ENCODE measurements around the gene ALDH1A1. TPM values are rescaled to one million over a fixed set of nuclear protein-coding genes. Genes with fewer than 3 reads are reported as not detected.
A peak's percentile ranks its signal among the peaks of the same experiment; 100 is the strongest.

The ALDH1A1 gene
- total RNA-seq, 2 donors from 2014 or later = 16.8 to 427 TPM

DNA sequence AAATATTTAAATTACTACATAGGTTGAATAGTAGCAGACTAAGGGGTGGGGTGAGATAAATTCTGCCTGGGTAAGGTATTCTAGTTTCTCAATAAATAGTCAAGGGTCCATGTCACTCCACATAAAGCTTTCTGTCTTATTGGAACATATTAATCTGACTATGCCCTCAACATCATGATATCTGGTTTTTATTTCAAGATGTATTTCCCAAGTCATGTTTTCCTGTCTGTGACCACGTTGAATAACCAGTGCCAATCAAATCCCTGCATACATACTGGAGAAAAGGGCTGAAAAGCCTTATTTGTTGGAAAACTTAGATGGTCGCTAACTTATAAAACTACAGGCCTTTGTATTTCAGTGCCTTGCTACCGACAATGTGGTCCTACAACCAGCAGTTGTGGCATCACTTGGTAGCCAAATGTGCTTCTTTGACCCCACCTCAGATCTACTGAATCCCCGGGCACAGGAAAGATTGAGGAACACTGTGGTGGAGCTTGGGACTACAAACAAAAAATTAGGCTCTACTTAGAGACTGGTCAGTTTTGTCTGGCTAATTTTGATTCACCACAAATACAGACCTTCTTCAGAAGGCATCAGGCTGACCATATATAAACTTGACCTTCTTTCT lies 39.4 kb downstream of the ALDH1A1 start:
- no peak overlapping the region for H3K27ac ChIP-seq
- H3K27me3 ChIP-seq (replicated peaks; ENCODE audit: insufficient read depth) = no peaks in the 10 kb centered on the region
- no peak for DNase-seq (ENCODE audit: low spot score)

DNA sequence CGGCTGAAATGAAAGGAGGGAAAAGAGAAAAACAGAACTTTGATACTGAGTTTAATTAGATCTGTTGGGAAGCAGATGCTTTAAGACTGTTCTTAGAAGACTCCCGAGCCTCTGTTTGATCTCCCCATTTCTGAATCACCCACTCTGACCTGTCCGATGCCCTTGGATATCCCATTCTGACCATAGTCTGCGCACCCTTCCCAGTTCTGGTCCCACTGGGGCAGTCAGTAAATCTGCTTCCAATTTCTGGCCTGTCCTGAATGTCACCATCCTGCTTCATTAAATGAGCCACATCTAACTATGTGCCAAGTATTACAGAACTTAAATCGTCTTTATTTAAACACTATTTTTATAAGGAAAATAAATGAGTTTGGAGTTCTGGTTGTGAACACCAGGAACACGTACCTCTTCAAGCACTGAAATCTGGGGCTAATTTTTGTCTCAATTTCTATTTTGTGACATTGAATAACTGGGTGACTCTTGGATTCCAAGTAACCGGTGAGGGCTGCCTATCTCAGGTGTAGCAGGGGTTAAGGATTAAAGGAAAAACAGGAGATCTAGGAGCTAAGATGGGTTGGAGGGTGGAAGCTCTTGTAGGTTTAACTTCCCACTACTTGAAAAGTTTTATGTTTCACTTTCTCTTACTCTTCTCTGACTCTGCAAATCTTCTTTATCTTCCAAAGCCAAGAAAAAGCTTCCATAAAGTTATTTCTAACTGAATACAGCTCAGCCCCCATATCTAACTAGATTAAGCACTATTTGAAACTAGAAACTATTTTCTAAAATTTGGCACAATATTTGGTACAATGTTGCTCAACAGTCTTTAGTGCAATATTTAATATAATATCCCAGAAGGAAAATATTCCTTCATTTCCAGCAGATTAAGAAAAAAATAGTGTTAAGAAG lies 40.1 kb downstream of the ALDH1A1 start:
- Histone ChIP-seq H3K4me1 (replicated peaks) (no peaks in the 10 kb centered on the region), H3K27me3 (replicated peaks; ENCODE audit: insufficient read depth) (no peaks in the 10 kb centered on the region), H3K9me3 (no peaks in the 10 kb centered on the region), H3K27ac (peak overlapping the region in 1 of 2 donors; percentile 27), H3K4me3 (no peak overlapping the region), H3K36me3 (no peaks in the 10 kb centered on the region)
- WGBS = 64% methylated on average over 7 of the region's 7 CpGs
- DNase-seq (ENCODE audit: low spot score) = no peak
- intact Hi-C loops (cut with DNase I) = no loop called here
- TF ChIP-seq, protein P1, sequence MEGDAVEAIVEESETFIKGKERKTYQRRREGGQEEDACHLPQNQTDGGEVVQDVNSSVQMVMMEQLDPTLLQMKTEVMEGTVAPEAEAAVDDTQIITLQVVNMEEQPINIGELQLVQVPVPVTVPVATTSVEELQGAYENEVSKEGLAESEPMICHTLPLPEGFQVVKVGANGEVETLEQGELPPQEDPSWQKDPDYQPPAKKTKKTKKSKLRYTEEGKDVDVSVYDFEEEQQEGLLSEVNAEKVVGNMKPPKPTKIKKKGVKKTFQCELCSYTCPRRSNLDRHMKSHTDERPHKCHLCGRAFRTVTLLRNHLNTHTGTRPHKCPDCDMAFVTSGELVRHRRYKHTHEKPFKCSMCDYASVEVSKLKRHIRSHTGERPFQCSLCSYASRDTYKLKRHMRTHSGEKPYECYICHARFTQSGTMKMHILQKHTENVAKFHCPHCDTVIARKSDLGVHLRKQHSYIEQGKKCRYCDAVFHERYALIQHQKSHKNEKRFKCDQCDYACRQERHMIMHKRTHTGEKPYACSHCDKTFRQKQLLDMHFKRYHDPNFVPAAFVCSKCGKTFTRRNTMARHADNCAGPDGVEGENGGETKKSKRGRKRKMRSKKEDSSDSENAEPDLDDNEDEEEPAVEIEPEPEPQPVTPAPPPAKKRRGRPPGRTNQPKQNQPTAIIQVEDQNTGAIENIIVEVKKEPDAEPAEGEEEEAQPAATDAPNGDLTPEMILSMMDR (IDR thresholded peaks at IDR 0.05) = no peak
- no peak for TF ChIP-seq POLR2AphosphoS5 (IDR thresholded peaks at IDR 0.05)
- TF ChIP-seq POLR2A (IDR thresholded peaks at IDR 0.05) = no peak

More for the DNA sequence above, 39.4 kb downstream of the ALDH1A1 start:
- Histone ChIP-seq H3K36me3 (no peaks in the 10 kb centered on the region), H3K4me1 (replicated peaks) (no peaks in the 10 kb centered on the region), H3K4me3 (no peak overlapping the region), H3K9me3 (no peaks in the 10 kb centered on the region)
- TF ChIP-seq POLR2A (IDR thresholded peaks at IDR 0.05) (no peak), POLR2AphosphoS5 (IDR thresholded peaks at IDR 0.05) (no peak)
- TF ChIP-seq, protein P1 (IDR thresholded peaks at IDR 0.05) = no peak
- WGBS = 93% methylated on average over 4 of the region's 4 CpGs
- intact Hi-C loops (cut with DNase I) = no loop called here

DNA sequence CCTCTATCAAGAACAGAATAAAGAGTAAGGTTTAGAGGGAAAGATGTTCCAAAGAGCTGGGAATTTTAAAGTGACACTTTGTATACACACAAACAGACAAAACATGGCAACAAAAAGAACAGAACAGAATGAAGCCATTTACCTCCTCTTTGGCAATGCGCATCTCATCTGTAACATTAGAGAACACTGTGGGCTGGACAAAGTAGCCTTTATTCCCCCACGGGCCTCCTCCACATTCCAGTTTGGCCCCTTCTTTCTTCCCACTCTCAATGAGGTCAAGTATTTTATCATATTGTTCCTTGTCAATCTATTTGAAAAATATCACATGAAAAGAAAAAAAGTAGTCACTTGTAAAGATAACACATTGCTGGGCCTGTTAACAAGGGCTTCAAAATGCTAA lies 41.0 kb downstream of the ALDH1A1 start:
- no peaks in the 10 kb centered on the region for H3K27me3 ChIP-seq (replicated peaks; ENCODE audit: insufficient read depth)
- intact Hi-C loops (cut with DNase I) = no loop called here
- 69% methylated on average over 2 of the region's 2 CpGs for WGBS
- H3K27ac ChIP-seq = no peak overlapping the region
- no peak for DNase-seq (ENCODE audit: low spot score)
- H3K36me3 ChIP-seq = no peaks in the 10 kb centered on the region
- H3K4me1 ChIP-seq (replicated peaks) = no peaks in the 10 kb centered on the region
- TF ChIP-seq POLR2AphosphoS5 (IDR thresholded peaks at IDR 0.05) = no peak
- TF ChIP-seq, protein P1 (IDR thresholded peaks at IDR 0.05) = no peak
- H3K4me3 ChIP-seq = no peak overlapping the region
- H3K9me3 ChIP-seq = no peaks in the 10 kb centered on the region

DNA sequence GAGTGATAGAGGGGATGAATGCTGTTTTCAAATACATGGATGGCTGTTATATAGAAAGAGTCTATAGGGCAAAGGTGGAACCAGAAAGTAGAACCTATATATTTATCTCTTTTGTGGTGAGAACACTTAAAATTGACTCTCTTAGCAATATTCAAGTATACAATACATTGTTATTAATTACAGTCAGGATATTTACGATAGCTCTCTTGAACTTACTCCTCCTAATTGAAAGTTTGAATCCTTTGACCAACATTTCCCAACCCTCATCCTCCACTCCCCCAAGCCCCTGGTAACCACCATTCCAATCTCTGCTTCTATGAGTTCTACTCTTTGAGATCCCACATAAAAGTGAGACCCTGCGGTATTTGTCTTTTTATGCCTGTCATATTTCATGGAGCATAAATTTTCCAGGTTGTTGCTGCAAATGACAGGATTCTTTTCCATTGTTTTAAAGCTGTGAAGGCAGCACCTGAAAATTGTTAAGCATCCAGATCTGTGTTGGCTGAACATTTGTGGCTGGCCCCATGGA lies 41.5 kb downstream of the ALDH1A1 start:
- intact Hi-C loops (cut with DNase I) = no loop called here
- TF ChIP-seq POLR2AphosphoS5 (IDR thresholded peaks at IDR 0.05) (no peak), POLR2A (IDR thresholded peaks at IDR 0.05) (no peak)
- TF ChIP-seq, protein P1 (IDR thresholded peaks at IDR 0.05) = no peak
- no peak for DNase-seq (ENCODE audit: low spot score)
- H3K27me3 ChIP-seq (replicated peaks; ENCODE audit: insufficient read depth) = no peaks in the 10 kb centered on the region
- H3K27ac ChIP-seq = no peak overlapping the region
- WGBS = 94% methylated on average over 2 of the region's 2 CpGs
- H3K4me3 ChIP-seq = no peak overlapping the region
- no peaks in the 10 kb centered on the region for H3K4me1 ChIP-seq (replicated peaks)
- no peaks in the 10 kb centered on the region for H3K36me3 ChIP-seq
- H3K9me3 ChIP-seq = no peaks in the 10 kb centered on the region

Measured in prostate gland (tissue), 2 donors.